Panc1 (cell line): ENCODE measurements around the gene STX3. TPM values are rescaled to one million over a fixed set of nuclear protein-coding genes. Genes with fewer than 3 reads are reported as not detected.
"Not testable (repeated sequence)": the region's sequence is repeated elsewhere in the genome, so short reads cannot be mapped to it uniquely, and the experiment has no call there.

Experiments
- ATAC-seq: fragments of 200-7000 bp; cut with Tn5 transposase; 2 replicates; pipeline ENCODE4 v1.9.1; 2020; ENCODE audit warnings: mild to moderate bottlenecking, moderate library complexity
- BruUV-seq: library from RNA; stranded (reverse); fragments of 400-500 nt; replicated peaks from 2 replicates; lab custom pipeline; 2021; lab: Mats Ljungman, UMichigan
- CTCF ChIA-PET: fragments of 300-600 bp; sonication (Branson Sonifier 250); formaldehyde crosslinking; loops from one replicate; lab custom pipeline; 2022; ENCODE audit warnings: antibody characterized with exemption; lab: Charles Lee
- POLR2A ChIA-PET: fragments of 300-600 bp; sonication (Branson Sonifier 250); formaldehyde crosslinking; loops from one replicate; lab custom pipeline; 2022; ENCODE audit warnings: antibody characterized with exemption; lab: Charles Lee
- DNase-seq: peaks from one replicate; pipeline ENCODE4 v3.0.0-alpha.2; 2010; ENCODE audit warnings: low read depth, low spot score
- H3K27ac ChIP-seq: 2 replicates; pipeline ENCODE4 v1.5.1; 2011; ENCODE audit warnings: mild to moderate bottlenecking, low read length, inconsistent platforms
- H3K27me3 ChIP-seq: fragments of 200-500 bp; sonication (Bioruptor generic); 2 replicates; pipeline ENCODE4 v1.6.0; 2014; ENCODE audit warnings: low read length, inconsistent platforms; ENCODE audit not compliant: control insufficient read depth, insufficient read depth
- H3K36me3 ChIP-seq: fragments of 200-500 bp; sonication (Bioruptor generic); 2 replicates; pipeline ENCODE4 v1.5.1; 2014; ENCODE audit warnings: inconsistent platforms, mild to moderate bottlenecking, low read length, moderate library complexity; ENCODE audit not compliant: control insufficient read depth, insufficient read depth
- H3K4me1 ChIP-seq: 2 replicates; pipeline ENCODE4 v1.5.1; 2011; ENCODE audit warnings: inconsistent platforms, mild to moderate bottlenecking, low read length, moderate library complexity; ENCODE audit not compliant: control insufficient read depth, insufficient read depth
- H3K4me3 ChIP-seq, 2 experiments: 2 replicates each; pipeline ENCODE4 v1.5.1; 2011 to 2012; ENCODE audit warnings: low read depth in 2 of 2, low read length in 2 of 2, mild to moderate bottlenecking in 2 of 2, inconsistent platforms in 1 of 2, moderate library complexity in 1 of 2
- H3K9me3 ChIP-seq: fragments of 200-500 bp; sonication (Bioruptor generic); 2 replicates; pipeline ENCODE4 v1.5.1; 2014; ENCODE audit warnings: low read depth, mild to moderate bottlenecking, inconsistent platforms, low read length, moderate library complexity; ENCODE audit not compliant: control insufficient read depth, insufficient read depth
- CTCF ChIP-seq: fragments of 450-650 bp; IDR thresholded peaks from 2 replicates; pipeline ENCODE4 v1.5.1; 2017; ENCODE audit warnings: mild to moderate bottlenecking
- POLR2AphosphoS5 ChIP-seq: IDR thresholded peaks from 2 replicates; pipeline ENCODE4 v1.6.1; 2012; ENCODE audit warnings: mild to moderate bottlenecking, low read depth, low read length, moderate library complexity
- REST ChIP-seq, 2 experiments: IDR thresholded peaks; 2 replicates each; pipeline ENCODE4 v1.6.1; 2011 to 2012; ENCODE audit warnings: low read depth in 2 of 2, control low read depth in 1 of 2, low read length in 1 of 2, mild to moderate bottlenecking in 1 of 2, moderate library complexity in 1 of 2; ENCODE audit not compliant: insufficient read depth in 1 of 2
- SIN3A ChIP-seq: IDR thresholded peaks from 2 replicates; pipeline ENCODE4 v1.6.1; 2012; ENCODE audit warnings: low read depth, mild to moderate bottlenecking, low read length, moderate library complexity, borderline replicate concordance; ENCODE audit not compliant: insufficient read depth
- TCF7L2 ChIP-seq: IDR thresholded peaks from 2 replicates; pipeline ENCODE4 v1.6.1; 2011; ENCODE audit warnings: mild to moderate bottlenecking, low read depth, low read length, inconsistent platforms
- in situ Hi-C: cut with HindIII; loops from 2 replicates; pipeline ENCODE4 v1.10.0; 2016; ENCODE audit warnings: low sequenced_read_pairs, low pct_unique_long_range_greater_than_20kb
- intact Hi-C: fragments of 100-400 bp; cut with micrococcal nuclease; formaldehyde crosslinking; loops from one replicate; pipeline ENCODE4 v1.10.0; 2022; ENCODE audit not compliant: unreplicated experiment
- total RNA-seq: library from RNA; stranded (reverse); gene quantifications from one replicate; pipeline ENCODE4 v1.2.1, GENCODE V29; 2021; ENCODE audit not compliant: unreplicated experiment

Gene STX3
- total RNA-seq, 1 experiment from 2014 or later = 34.8 TPM

DNA sequence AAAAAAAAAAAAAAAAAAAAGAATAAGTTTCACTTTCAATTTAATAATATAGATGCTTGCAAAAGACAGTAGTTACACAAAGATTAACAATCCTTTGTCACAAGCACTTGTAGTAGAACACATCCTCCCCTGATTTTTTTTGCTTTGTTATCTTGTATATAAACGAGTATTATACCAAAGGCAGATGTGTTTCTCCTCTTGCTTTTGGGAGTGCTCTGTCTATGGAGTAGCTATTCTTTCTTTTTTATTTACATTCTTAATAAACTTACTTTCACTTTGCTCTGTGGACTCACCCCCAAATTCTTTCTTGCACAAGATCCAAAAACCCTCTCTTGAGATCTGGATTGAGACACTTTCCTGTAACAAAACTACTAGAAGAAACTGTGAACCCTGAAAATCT, 58.8 kb downstream of the STX3 start:
- Histone ChIP-seq H3K27ac (no peak overlapping the region), H3K4me3 (no peak overlapping the region), H3K36me3 (0 out of 2 replicates have a peak, but pooled peaks cover under 1% of the 10 kb centered on the region), H3K9me3 (no peaks in the 10 kb centered on the region; the same call in 1 of the 2 replicates), H3K27me3 (no peaks in the 10 kb centered on the region), H3K4me1 (peaks cover 5% of the 10 kb centered on the region; the same call in 1 of the 2 replicates)
- POLR2A ChIA-PET = interaction anchor here (0.6 kb wide), 1 partner anchor 58 kb away, joined by 11 read pairs; no protein-coding TSS in a partner anchor
- intact Hi-C loops (no loop called here), in situ Hi-C loops (no loop called here)
- DNase-seq = no peak
- no peak for TF ChIP-seq REST (IDR thresholded peaks at IDR 0.05; ENCODE audit: insufficient read depth in 1 of 2, low read depth in 2 of 2, low read length in 1 of 2)
- BruUV-seq = no TSS peak
- CTCF ChIA-PET = no interaction called here
- ATAC-seq = no peak

- ChIA-PET POLR2A (interaction anchor here (0.7 kb wide), 1 partner anchor 103 kb away, joined by 3 read pairs; no protein-coding TSS in a partner anchor), CTCF (no interaction called here)
- Histone ChIP-seq H3K4me3 (no peak overlapping the region), H3K27ac (no peak overlapping the region), H3K36me3 (no peaks in the 10 kb centered on the region), H3K4me1 (no peaks in the 10 kb centered on the region), H3K27me3 (no peaks in the 10 kb centered on the region), H3K9me3 (no peaks in the 10 kb centered on the region; the same call in 1 of the 2 replicates)
- ATAC-seq (no peak), DNase-seq (no peak)
- no peak for TF ChIP-seq TCF7L2
- no peak for TF ChIP-seq REST (IDR thresholded peaks at IDR 0.05; ENCODE audit: insufficient read depth in 1 of 2, low read depth in 2 of 2, low read length in 1 of 2)
- no peak for TF ChIP-seq SIN3A
- TF ChIP-seq POLR2AphosphoS5 = no peak
- no peak for TF ChIP-seq CTCF
- BruUV-seq = no TSS peak
- intact Hi-C loops = no loop called here
- in situ Hi-C loops = no loop called here
These were observed 60.6 kb downstream of the STX3 start for GRCh38 chr11:59815754-59816153.

DNA sequence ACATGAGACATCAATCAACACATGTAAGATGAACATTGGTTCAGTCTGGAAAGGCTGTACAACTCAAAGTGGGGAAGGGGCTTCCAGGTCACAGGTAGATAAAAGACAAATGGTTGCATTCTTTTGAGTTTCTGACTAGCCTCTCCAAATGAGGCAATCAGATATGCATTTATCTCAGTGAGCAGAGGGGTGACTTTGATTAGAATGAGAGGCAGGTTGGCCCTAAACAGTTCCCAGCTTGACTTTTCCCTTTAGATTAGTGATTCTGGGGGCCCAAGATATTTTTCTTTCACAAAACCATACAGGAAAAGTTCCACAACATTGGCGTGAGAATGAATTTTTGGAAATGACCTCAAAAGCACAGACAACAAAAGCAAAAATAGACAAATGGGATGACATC, 61.3 kb downstream of the STX3 start:
- in situ Hi-C loops, CTCF ChIA-PET, H3K4me1 ChIP-seq, H3K9me3 ChIP-seq, H3K4me3 ChIP-seq, H3K27ac ChIP-seq, ATAC-seq, intact Hi-C loops, BruUV-seq, DNase-seq, H3K36me3 ChIP-seq, H3K27me3 ChIP-seq: not testable (repeated sequence)
- POLR2A ChIA-PET = interaction anchor here (0.7 kb wide), 1 partner anchor 102 kb away, joined by 3 read pairs; no protein-coding TSS in a partner anchor
